Astrocyte (in vitro differentiated cells and primary cell): Measurements from ENCODE around the gene ZMYND8.

Source experiments
- EZH2 ChIP-seq: IDR thresholded peaks from 2 replicates; pipeline ENCODE4 v1.6.1; 2012; ENCODE audit warnings: mild to moderate bottlenecking, low read length, inconsistent platforms; ENCODE audit not compliant: insufficient read depth
- TF ChIP-seq, protein P1 (sequence below): IDR thresholded peaks from 2 replicates; pipeline ENCODE4 v1.5.1; 2011; ENCODE audit warnings: low read depth, mild to moderate bottlenecking, inconsistent platforms, low read length, moderate library complexity; ENCODE audit not compliant: insufficient read depth

DNA sequence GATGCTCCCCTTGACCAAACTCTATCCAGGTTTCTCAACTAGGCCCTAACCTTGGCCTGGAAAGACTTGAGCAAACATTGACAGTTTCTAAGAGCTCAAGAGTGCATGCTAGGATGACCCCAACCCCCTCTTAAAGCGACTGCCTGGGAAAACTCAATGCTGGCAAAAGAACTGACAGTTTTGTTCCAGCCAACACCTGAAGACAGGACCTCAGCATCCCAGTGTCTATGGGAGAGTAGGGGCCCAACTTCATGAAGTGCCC lies 119.9 kb downstream of the ZMYND8 start:
- TF ChIP-seq EZH2 = no peak
- TF ChIP-seq, protein P1, sequence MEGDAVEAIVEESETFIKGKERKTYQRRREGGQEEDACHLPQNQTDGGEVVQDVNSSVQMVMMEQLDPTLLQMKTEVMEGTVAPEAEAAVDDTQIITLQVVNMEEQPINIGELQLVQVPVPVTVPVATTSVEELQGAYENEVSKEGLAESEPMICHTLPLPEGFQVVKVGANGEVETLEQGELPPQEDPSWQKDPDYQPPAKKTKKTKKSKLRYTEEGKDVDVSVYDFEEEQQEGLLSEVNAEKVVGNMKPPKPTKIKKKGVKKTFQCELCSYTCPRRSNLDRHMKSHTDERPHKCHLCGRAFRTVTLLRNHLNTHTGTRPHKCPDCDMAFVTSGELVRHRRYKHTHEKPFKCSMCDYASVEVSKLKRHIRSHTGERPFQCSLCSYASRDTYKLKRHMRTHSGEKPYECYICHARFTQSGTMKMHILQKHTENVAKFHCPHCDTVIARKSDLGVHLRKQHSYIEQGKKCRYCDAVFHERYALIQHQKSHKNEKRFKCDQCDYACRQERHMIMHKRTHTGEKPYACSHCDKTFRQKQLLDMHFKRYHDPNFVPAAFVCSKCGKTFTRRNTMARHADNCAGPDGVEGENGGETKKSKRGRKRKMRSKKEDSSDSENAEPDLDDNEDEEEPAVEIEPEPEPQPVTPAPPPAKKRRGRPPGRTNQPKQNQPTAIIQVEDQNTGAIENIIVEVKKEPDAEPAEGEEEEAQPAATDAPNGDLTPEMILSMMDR = no peak
